ENCODE measurements around the gene PAAF1.

PAAF1 gene

GRCh38 chr11:73946798-73947458, 70.1 kb downstream of the PAAF1 start:
- DNase-seq (ENCODE audit: low spot score) = no peak

GRCh38 chr11:73949246-73949645, 72.4 kb downstream of the PAAF1 start:
- DNase-seq (ENCODE audit: low spot score) = no peak

GRCh38 chr11:73949912-73950311, 73.1 kb downstream of the PAAF1 start:
- DNase-seq (ENCODE audit: low spot score) = no peak

- DNase-seq (ENCODE audit: low spot score) = no peak
These were observed 74.3 kb downstream of the PAAF1 start, which contains the start of gene DNAJB13 for GRCh38 chr11:73950869-73951710. Gene DNAJB13 (plus strand): TSS chr11:73951026. CDS start chr11:73951070, 44 bp downstream.

- DNase-seq (ENCODE audit: low spot score) = no peak
These were observed 75.0 kb downstream of the PAAF1 start for GRCh38 chr11:73951797-73952196.

GRCh38 chr11:73956876-73957653, 80.3 kb downstream of the PAAF1 start:
- no peak for DNase-seq (ENCODE audit: low spot score)

GRCh38 chr11:73957654-73958361, 81.0 kb downstream of the PAAF1 start:
- DNase-seq (ENCODE audit: low spot score) = no peak

GRCh38 chr11:73958521-73959141, 81.8 kb downstream of the PAAF1 start:
- DNase-seq (ENCODE audit: low spot score) = no peak

- no peak for DNase-seq (ENCODE audit: low spot score)
These were observed 84.5 kb downstream of the PAAF1 start for GRCh38 chr11:73961321-73961720.

- no peak for DNase-seq (ENCODE audit: low spot score)
These were observed 85.4 kb downstream of the PAAF1 start for GRCh38 chr11:73962101-73962705.

- DNase-seq (ENCODE audit: low spot score) = no peak
These were observed 87.1 kb downstream of the PAAF1 start for GRCh38 chr11:73963861-73964260.

- no peak for DNase-seq (ENCODE audit: low spot score)
These were observed 88.4 kb downstream of the PAAF1 start for GRCh38 chr11:73965076-73965763.

GRCh38 chr11:73965764-73966121, 88.9 kb downstream of the PAAF1 start:
- DNase-seq (ENCODE audit: low spot score) = no peak

- peak; percentile 25 for DNase-seq (ENCODE audit: low spot score)
These were observed 91.7 kb downstream of the PAAF1 start for GRCh38 chr11:73968356-73968966.

- peak; percentile 24 for DNase-seq (ENCODE audit: low spot score)
These were observed 92.3 kb downstream of the PAAF1 start for GRCh38 chr11:73969091-73969490.

GRCh38 chr11:73969991-73970800, 93.4 kb downstream of the PAAF1 start:
- peak; percentile 65 for DNase-seq (ENCODE audit: low spot score)

- DNase-seq (ENCODE audit: low spot score) = peak; percentile 31
These were observed 94.4 kb downstream of the PAAF1 start for GRCh38 chr11:73971175-73971719.

GRCh38 chr11:73972187-73972586, 95.4 kb downstream of the PAAF1 start:
- peak; percentile 19 for DNase-seq (ENCODE audit: low spot score)
